ENCODE measurements around the gene HOXA9.

Gene HOXA9

GRCh38 chr7:27123007-27123476 lies 42.3 kb downstream of the HOXA9 start:
- H3K4me3 ChIP-seq (ENCODE audit: low read length) = no peak overlapping the region
- DNase-seq (ENCODE audit: low read depth, low spot score) = no peak

- no peak for DNase-seq (ENCODE audit: low read depth, low spot score)
- no peak overlapping the region for H3K4me3 ChIP-seq (ENCODE audit: low read length)
Observed at GRCh38 chr7:27122077-27122910, 43.0 kb downstream of the HOXA9 start.

- H3K4me3 ChIP-seq (ENCODE audit: low read length) = no peak overlapping the region
- no peak for DNase-seq (ENCODE audit: low read depth, low spot score)
Observed at GRCh38 chr7:27121684-27122076, 43.7 kb downstream of the HOXA9 start.

- no peak for DNase-seq (ENCODE audit: low read depth, low spot score)
- no peak overlapping the region for H3K4me3 ChIP-seq (ENCODE audit: low read length)
Observed at GRCh38 chr7:27119412-27119911, 45.9 kb downstream of the HOXA9 start.

GRCh38 chr7:27118580-27118979 lies 46.8 kb downstream of the HOXA9 start:
- DNase-seq (ENCODE audit: low read depth, low spot score) = no peak

GRCh38 chr7:27117887-27118491 lies 47.3 kb downstream of the HOXA9 start:
- no peak overlapping the region for H3K4me3 ChIP-seq (ENCODE audit: low read length)

More at GRCh38 chr7:27118580-27118979, 46.8 kb downstream of the HOXA9 start:
- no peak overlapping the region for H3K4me3 ChIP-seq (ENCODE audit: low read length)

GRCh38 chr7:27116962-27117886 lies 48.1 kb downstream of the HOXA9 start:
- no peak for DNase-seq (ENCODE audit: low read depth, low spot score)
- no peak overlapping the region for H3K4me3 ChIP-seq (ENCODE audit: low read length)

More at GRCh38 chr7:27117887-27118491, 47.3 kb downstream of the HOXA9 start:
- DNase-seq (ENCODE audit: low read depth, low spot score) = no peak

GRCh38 chr7:27116031-27116961 lies 49.0 kb downstream of the HOXA9 start:
- no peak for DNase-seq (ENCODE audit: low read depth, low spot score)
- no peak overlapping the region for H3K4me3 ChIP-seq (ENCODE audit: low read length)

GRCh38 chr7:27115221-27116026 lies 49.9 kb downstream of the HOXA9 start:
- no peak overlapping the region for H3K4me3 ChIP-seq (ENCODE audit: low read length)
- no peak for DNase-seq (ENCODE audit: low read depth, low spot score)

GRCh38 chr7:27114881-27115220 lies 50.5 kb downstream of the HOXA9 start:
- H3K4me3 ChIP-seq (ENCODE audit: low read length) = no peak overlapping the region
- DNase-seq (ENCODE audit: low read depth, low spot score) = no peak

GRCh38 chr7:27113991-27114769 lies 51.2 kb downstream of the HOXA9 start:
- DNase-seq (ENCODE audit: low read depth, low spot score) = no peak
- H3K4me3 ChIP-seq (ENCODE audit: low read length) = no peak overlapping the region

- no peak for DNase-seq (ENCODE audit: low read depth, low spot score)
- H3K4me3 ChIP-seq (ENCODE audit: low read length) = no peak overlapping the region
Observed at GRCh38 chr7:27112955-27113949, 52.1 kb downstream of the HOXA9 start.

All from Jurkat, Clone E6-1 (cell line).